PC-3 (cell line): ENCODE data around the gene ZBTB16. TPM values are rescaled to one million over a fixed set of nuclear protein-coding genes. Genes with fewer than 3 reads are reported as not detected.

Experiments used
- ATAC-seq: fragments of 200-7000 bp; cut with Tn5 transposase; 2 replicates; pipeline ENCODE4 v1.9.1; 2020; ENCODE audit warnings: mild to moderate bottlenecking, moderate library complexity
- BruUV-seq: library from RNA; stranded (reverse); fragments of 400-500 nt; replicated peaks from 2 replicates; lab custom pipeline; 2021; lab: Mats Ljungman, UMichigan
- CTCF ChIA-PET: fragments of 300-600 bp; sonication (Branson Sonifier 250); formaldehyde crosslinking; loops from one replicate; lab custom pipeline; 2022; ENCODE audit warnings: antibody characterized with exemption; lab: Charles Lee
- POLR2A ChIA-PET: fragments of 300-600 bp; sonication (Branson Sonifier 250); formaldehyde crosslinking; loops from one replicate; lab custom pipeline; 2022; ENCODE audit warnings: antibody characterized with exemption; ENCODE audit not compliant: unreplicated experiment; lab: Charles Lee
- DNase-seq: peaks from one replicate; pipeline ENCODE4 v3.0.0-alpha.2; 2015
- H2AFZ ChIP-seq: fragments of 300-600 bp; sonication (generic); 2 replicates; pipeline ENCODE4 v1.6.0; 2016; ENCODE audit warnings: antibody characterized with exemption, low read length
- H3F3A ChIP-seq: fragments of 300-600 bp; sonication (generic); one replicate; pipeline ENCODE4 v1.6.0; 2017; ENCODE audit warnings: antibody characterized with exemption, low read length, control low read depth, mild to moderate bottlenecking; ENCODE audit not compliant: unreplicated experiment
- H3K27ac ChIP-seq: fragments of 300-600 bp; sonication (generic); 2 replicates; pipeline ENCODE4 v1.5.1; 2016; ENCODE audit warnings: mild to moderate bottlenecking, low read length
- H3K27me3 ChIP-seq: fragments of 300-600 bp; sonication (generic); 2 replicates; pipeline ENCODE4 v1.6.1; 2016; ENCODE audit warnings: low read length, mixed read lengths
- H3K36me3 ChIP-seq: fragments of 300-600 bp; sonication (generic); 2 replicates; pipeline ENCODE4 v1.6.1; 2016; ENCODE audit warnings: low read depth, mixed run types, low read length, mixed read lengths
- H3K4me1 ChIP-seq: fragments of 300-600 bp; sonication (generic); 2 replicates; pipeline ENCODE4 v1.5.1; 2016; ENCODE audit warnings: low read length; ENCODE audit not compliant: insufficient read depth
- H3K4me2 ChIP-seq: fragments of 300-600 bp; sonication (generic); 2 replicates; pipeline ENCODE4 v1.6.0; 2016; ENCODE audit warnings: low read length
- H3K4me3 ChIP-seq: fragments of 300-600 bp; sonication (generic); 2 replicates; pipeline ENCODE4 v1.5.1; 2016; ENCODE audit warnings: mild to moderate bottlenecking, low read length, mixed read lengths
- H3K79me2 ChIP-seq: fragments of 300-600 bp; sonication (generic); 2 replicates; pipeline ENCODE4 v1.6.1; 2017; ENCODE audit warnings: low read length, mixed read lengths
- H3K9ac ChIP-seq: fragments of 300-600 bp; sonication (generic); 2 replicates; pipeline ENCODE4 v1.6.0; 2016; ENCODE audit warnings: mild to moderate bottlenecking, low read length
- H3K9me2 ChIP-seq: fragments of 300-600 bp; sonication (generic); replicated peaks from 2 replicates; pipeline ENCODE4 v1.6.1; 2016; ENCODE audit warnings: mixed run types, low read length, mixed read lengths
- H3K9me3 ChIP-seq: fragments of 300-600 bp; sonication (generic); 2 replicates; pipeline ENCODE4 v1.6.1; 2016; ENCODE audit warnings: low read length, mixed read lengths
- H4K20me1 ChIP-seq: fragments of 300-600 bp; sonication (generic); 2 replicates; pipeline ENCODE4 v1.6.1; 2016; ENCODE audit warnings: low read length, mixed read lengths
- EZH2 ChIP-seq: fragments of 300-600 bp; sonication (generic); IDR thresholded peaks from one replicate; pipeline ENCODE4 v1.6.1; 2017; ENCODE audit warnings: antibody characterized with exemption, mild to moderate bottlenecking, low read length; ENCODE audit not compliant: unreplicated experiment
- EZH2phosphoT487 ChIP-seq: fragments of 300-600 bp; sonication (generic); IDR thresholded peaks from 2 replicates; pipeline ENCODE4 v1.6.1; 2018; ENCODE audit warnings: mild to moderate bottlenecking, antibody characterized with exemption, low read length, borderline replicate concordance
- intact Hi-C: fragments of 100-400 bp; cut with micrococcal nuclease; formaldehyde crosslinking; loops from 2 replicates; pipeline ENCODE4 v1.9.0; 2023
- total RNA-seq: library from RNA; depleted of rRNA; stranded (reverse); fragments of >200 nt; gene quantifications from 2 replicates; pipeline ENCODE4 v1.2.3, GENCODE V29; 2014
- TF ChIP-seq, protein P1 (sequence below): fragments of 300-600 bp; sonication (generic); conservative IDR thresholded peaks from 2 replicates; pipeline ENCODE4 v1.5.1; 2017; ENCODE audit warnings: antibody characterized with exemption, low read depth, mild to moderate bottlenecking, low read length

ZBTB16 gene
- total RNA-seq, 1 experiment from 2014 or later = not detected

DNA sequence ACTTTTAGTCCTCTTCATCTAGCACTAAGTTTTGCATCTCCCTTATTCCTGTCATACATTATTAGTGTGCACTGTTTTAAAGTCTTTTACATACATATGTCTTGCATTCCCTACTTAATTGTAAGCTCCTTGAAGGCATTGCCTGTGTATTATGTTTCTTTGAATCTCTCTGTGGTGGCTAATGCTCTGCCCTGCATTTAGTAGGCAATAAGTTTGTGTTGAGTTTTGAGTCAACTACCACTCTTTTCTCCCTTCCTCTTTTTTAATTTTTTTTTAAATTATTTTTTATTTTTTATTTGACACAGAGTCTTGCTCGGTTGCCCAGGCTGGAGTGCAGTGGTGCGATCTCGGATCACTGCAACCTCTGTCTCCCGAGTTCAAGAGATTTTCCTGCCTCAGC, 78.9 kb downstream of the ZBTB16 start:
- H4K20me1 ChIP-seq = no peaks in the 10 kb centered on the region
- ChIA-PET POLR2A (no interaction called here), CTCF (no interaction called here)
- intact Hi-C loops = no loop called here
- no TSS peak for BruUV-seq
- no peaks in the 10 kb centered on the region for H3K9me3 ChIP-seq
- peaks cover 80% of the 10 kb centered on the region for H3K27me3 ChIP-seq
- H3K9me2 ChIP-seq = no peaks in the 10 kb centered on the region
- no peaks in the 10 kb centered on the region for H3K36me3 ChIP-seq
- no peak for ATAC-seq
- no peak overlapping the region for H3K9ac ChIP-seq
- H3K4me1 ChIP-seq = peaks cover 1% of the 10 kb centered on the region; the same call in 1 of the 2 replicates
- H3K27ac ChIP-seq = no peak overlapping the region
- no peak for TF ChIP-seq EZH2
- TF ChIP-seq, protein P1, sequence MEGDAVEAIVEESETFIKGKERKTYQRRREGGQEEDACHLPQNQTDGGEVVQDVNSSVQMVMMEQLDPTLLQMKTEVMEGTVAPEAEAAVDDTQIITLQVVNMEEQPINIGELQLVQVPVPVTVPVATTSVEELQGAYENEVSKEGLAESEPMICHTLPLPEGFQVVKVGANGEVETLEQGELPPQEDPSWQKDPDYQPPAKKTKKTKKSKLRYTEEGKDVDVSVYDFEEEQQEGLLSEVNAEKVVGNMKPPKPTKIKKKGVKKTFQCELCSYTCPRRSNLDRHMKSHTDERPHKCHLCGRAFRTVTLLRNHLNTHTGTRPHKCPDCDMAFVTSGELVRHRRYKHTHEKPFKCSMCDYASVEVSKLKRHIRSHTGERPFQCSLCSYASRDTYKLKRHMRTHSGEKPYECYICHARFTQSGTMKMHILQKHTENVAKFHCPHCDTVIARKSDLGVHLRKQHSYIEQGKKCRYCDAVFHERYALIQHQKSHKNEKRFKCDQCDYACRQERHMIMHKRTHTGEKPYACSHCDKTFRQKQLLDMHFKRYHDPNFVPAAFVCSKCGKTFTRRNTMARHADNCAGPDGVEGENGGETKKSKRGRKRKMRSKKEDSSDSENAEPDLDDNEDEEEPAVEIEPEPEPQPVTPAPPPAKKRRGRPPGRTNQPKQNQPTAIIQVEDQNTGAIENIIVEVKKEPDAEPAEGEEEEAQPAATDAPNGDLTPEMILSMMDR = no peak
- TF ChIP-seq EZH2phosphoT487 = no peak
- H3K79me2 ChIP-seq = no peaks in the 10 kb centered on the region
- DNase-seq = no peak
- H3F3A ChIP-seq = no peaks in the 10 kb centered on the region
- no peak overlapping the region for H2AFZ ChIP-seq
- H3K4me2 ChIP-seq = no peak overlapping the region
- no peak overlapping the region for H3K4me3 ChIP-seq

DNA sequence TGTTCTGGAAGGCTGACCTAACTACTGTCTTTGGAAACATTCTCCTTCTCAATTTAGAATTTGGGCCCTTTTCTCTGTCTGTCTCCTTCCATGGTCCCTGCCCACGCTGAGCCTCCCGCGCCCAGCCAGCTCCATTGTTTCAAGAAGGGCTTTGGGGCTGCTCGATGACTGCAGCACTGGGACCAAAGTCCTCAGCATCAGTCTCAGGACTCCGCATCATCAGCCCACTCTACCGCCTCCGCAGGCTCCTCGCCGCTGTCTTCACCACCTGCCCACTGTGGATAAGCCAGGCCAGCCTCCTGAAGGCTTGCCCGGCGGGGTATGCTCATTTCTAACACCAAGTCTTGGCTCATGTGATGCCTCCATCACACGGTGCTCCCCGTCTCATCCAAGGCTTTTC, 81.3 kb downstream of the ZBTB16 start:
- Histone ChIP-seq H3K4me3 (no peak overlapping the region), H3K9ac (no peak overlapping the region), H3K4me2 (no peak overlapping the region), H4K20me1 (no peaks in the 10 kb centered on the region), H3K27ac (no peak overlapping the region), H3K9me3 (no peaks in the 10 kb centered on the region), H3K36me3 (no peaks in the 10 kb centered on the region), H3K4me1 (no peaks in the 10 kb centered on the region), H3F3A (no peaks in the 10 kb centered on the region), H3K79me2 (no peaks in the 10 kb centered on the region), H3K9me2 (no peaks in the 10 kb centered on the region), H3K27me3 (peaks cover 95% of the 10 kb centered on the region), H2AFZ (no peak overlapping the region)
- no peak for DNase-seq
- TF ChIP-seq, protein P1 = no peak
- TF ChIP-seq EZH2phosphoT487 = no peak
- TF ChIP-seq EZH2 = no peak
- ATAC-seq = no peak
- intact Hi-C loops = no loop called here
- no TSS peak for BruUV-seq
- POLR2A ChIA-PET = no interaction called here
- CTCF ChIA-PET = no interaction called here

DNA sequence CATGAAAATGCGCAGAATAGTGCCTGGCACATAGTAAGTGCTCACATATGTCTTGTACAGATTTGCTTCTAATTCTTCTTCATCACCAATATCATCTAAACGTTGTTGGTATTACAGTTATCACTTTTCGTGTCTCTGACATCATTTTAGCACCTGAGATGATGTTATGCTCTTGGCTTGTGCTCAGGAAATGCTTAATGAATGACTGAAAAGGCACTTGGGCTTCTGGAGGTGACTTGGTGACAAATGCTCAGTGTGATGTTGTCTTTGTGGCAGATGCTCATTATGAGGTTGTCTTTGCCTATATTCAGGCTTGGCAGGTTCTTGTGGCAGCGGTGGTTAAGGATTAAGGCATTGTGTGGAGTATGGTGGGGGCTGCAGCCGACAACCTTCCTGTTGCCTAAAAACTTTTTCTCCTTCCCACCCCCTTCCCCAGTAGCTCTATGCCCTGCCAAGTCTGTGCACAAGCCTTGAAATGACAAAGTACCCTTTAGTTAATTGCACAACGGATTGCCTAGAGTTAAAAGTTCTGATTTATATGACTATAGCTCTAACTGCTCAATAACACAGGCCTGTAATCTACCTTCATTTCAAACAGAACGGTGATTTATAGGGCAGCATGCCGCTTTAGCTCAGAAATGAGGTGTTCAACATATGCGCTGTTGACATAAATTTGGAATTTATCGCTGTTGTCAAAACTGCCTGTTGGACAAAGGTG, 82.5 kb downstream of the ZBTB16 start:
- no peak overlapping the region for H2AFZ ChIP-seq
- POLR2A ChIA-PET = no interaction called here

More for the DNA sequence above, 82.5 kb downstream of the ZBTB16 start:
- TF ChIP-seq EZH2phosphoT487 (no peak), EZH2 (no peak)
- TF ChIP-seq, protein P1 = no peak
- ATAC-seq = no peak
- Histone ChIP-seq H3K79me2 (no peaks in the 10 kb centered on the region), H3K9me3 (no peaks in the 10 kb centered on the region), H3K9me2 (no peaks in the 10 kb centered on the region), H3K36me3 (no peaks in the 10 kb centered on the region), H3F3A (no peaks in the 10 kb centered on the region), H3K9ac (no peak overlapping the region), H3K27me3 (peaks cover 94% of the 10 kb centered on the region), H3K4me2 (no peak overlapping the region), H4K20me1 (no peaks in the 10 kb centered on the region), H3K4me1 (no peaks in the 10 kb centered on the region), H3K4me3 (no peak overlapping the region), H3K27ac (no peak overlapping the region)
- intact Hi-C loops = no loop called here
- CTCF ChIA-PET = no interaction called here
- BruUV-seq = no TSS peak
- no peak for DNase-seq
